Measurements from ENCODE around the gene CHRM4. TPM values are rescaled to one million over a fixed set of nuclear protein-coding genes. Genes with fewer than 3 reads are reported as not detected.
"Not testable (repeated sequence)": the region's sequence is repeated elsewhere in the genome, so short reads cannot be mapped to it uniquely, and the experiment has no call there.

CHRM4 gene
- total RNA-seq, 1 donor from 2014 or later, result 0.25 TPM

- intact Hi-C loops (cut with micrococcal nuclease), result no loop called here
Observed at GRCh38 chr11:46382646-46383403, 8.8 kb downstream of the CHRM4 start.

DNA sequence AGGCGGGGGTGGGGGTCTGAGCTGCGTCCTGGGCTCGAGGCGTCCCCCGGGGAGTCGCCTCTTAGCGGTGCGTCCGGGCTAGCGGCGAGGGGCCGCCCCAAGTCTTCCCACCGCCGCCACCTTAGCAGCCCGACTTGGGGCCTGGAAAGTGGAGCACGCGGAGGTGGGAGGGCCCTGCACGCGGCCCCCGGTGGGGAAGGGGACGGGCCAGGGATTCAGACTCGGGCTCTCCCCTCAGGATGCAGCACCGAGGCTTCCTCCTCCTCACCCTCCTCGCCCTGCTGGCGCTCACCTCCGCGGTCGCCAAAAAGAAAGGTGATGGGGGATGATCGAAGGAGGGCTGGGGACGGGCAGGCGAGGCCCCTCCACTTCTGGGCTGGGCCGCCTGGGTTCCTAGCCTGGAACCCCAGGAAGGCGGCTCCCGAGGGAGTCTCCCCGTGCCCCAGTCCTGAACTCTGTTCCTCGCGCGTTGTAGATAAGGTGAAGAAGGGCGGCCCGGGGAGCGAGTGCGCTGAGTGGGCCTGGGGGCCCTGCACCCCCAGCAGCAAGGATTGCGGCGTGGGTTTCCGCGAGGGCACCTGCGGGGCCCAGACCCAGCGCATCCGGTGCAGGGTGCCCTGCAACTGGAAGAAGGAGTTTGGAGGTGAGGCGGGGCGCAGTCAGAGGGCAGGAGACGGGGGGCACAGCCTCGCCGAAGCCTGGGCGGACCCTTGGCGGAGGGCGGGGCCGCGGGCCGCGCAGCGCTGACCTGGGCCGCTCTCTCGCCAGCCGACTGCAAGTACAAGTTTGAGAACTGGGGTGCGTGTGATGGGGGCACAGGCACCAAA, 9.5 kb downstream of the CHRM4 start:
- intact Hi-C loops (cut with micrococcal nuclease), result no loop called here

- intact Hi-C loops (cut with micrococcal nuclease), result no loop called here
Observed at GRCh38 chr11:46381048-46381818, 10.3 kb downstream of the CHRM4 start, which contains the start of gene MDK. Gene MDK (plus strand): TSS chr11:46381669. CDS start chr11:46382058, 389 bp downstream.

DNA sequence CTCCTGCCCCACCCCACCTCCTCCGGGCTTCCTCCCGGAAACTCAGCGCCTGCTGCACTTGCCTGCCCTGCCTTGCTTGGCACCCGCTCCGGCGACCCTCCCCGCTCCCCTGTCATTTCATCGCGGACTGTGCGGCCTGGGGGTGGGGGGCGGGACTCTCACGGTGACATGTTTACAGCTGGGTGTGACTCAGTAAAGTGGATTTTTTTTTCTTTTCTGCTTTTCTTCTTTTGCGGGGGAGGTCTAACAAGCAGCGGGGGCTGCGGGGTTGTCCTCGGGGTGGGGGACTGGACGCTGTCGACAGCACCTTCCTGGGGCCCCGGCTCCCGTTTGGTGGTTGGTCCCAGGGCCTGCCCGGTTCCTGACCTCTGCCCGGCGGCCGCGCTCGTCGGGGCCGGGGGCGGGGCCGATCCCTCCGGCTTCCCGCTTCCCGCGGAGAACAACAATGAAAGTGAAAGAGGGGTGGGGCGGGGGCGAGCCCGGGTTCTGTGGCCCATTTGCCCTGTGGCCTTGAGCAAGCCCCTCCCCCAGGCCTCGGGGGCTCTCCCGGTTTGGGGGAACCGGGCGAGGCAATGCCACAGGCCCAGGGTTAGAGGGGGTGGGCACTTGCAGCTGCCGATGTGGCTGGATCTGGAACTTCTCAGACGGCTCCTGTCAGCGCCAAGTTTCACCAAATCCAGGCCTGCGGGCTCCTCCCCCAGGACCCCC, 11.1 kb downstream of the CHRM4 start:
- intact Hi-C loops (cut with micrococcal nuclease), result no loop called here

DNA sequence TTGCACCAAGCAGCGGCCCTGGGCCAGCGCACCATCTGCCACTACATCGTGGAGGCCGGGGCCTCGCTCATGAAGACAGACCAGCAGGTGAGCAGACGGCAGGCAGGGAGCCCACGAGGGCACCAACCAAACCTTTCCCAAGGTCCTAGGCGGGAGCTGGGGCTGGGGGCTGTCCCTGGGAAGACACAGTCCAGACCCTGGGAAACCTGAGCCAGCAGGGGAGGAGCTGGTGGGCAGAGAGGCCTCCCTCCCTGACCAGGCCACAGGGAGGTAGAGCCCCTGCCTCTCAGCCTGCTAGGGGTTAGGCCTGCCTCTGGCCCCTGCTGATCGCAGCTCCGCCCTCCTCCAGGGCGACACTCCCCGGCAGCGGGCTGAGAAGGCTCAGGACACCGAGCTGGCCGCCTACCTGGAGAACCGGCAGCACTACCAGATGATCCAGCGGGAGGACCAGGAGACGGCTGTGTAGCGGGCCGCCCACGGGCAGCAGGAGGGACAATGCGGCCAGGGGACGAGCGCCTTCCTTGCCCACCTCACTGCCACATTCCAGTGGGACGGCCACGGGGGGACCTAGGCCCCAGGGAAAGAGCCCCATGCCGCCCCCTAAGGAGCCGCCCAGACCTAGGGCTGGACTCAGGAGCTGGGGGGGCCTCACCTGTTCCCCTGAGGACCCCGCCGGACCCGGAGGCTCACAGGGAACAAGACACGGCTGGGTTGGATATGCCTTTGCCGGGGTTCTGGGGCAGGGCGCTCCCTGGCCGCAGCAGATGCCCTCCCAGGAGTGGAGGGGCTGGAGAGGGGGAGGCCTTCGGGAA, 11.9 kb downstream of the CHRM4 start:
- intact Hi-C loops (cut with micrococcal nuclease), result not testable (repeated sequence)

GRCh38 chr11:46378811-46379481, 12.6 kb downstream of the CHRM4 start:
- intact Hi-C loops (cut with micrococcal nuclease), result no loop called here

DNA sequence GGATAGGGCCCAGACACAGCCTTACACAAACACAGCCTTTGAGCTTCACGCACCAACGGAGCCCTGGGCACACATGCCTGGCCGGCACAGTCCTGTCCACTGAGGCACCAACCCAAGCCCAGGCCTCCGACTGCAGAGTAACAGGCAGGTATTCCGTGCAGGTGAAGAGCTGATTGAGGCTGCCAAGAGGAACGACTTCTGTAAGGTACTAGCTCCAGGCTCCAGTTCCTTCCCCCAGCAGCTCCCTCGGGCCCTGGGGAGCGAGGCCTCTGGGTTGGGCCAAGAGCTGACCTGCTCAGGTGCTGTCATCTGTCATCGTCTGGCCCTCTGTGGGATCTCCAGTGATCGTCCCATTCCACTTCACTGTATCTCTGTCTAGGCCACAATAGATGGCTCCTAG, 13.3 kb downstream of the CHRM4 start:
- intact Hi-C loops (cut with micrococcal nuclease), result no loop called here

- intact Hi-C loops (cut with micrococcal nuclease), result no loop called here
Observed at GRCh38 chr11:46377831-46378230, 13.7 kb downstream of the CHRM4 start.

GRCh38 chr11:46377290-46377689, 14.3 kb downstream of the CHRM4 start:
- intact Hi-C loops (cut with micrococcal nuclease), result no loop called here

DNA sequence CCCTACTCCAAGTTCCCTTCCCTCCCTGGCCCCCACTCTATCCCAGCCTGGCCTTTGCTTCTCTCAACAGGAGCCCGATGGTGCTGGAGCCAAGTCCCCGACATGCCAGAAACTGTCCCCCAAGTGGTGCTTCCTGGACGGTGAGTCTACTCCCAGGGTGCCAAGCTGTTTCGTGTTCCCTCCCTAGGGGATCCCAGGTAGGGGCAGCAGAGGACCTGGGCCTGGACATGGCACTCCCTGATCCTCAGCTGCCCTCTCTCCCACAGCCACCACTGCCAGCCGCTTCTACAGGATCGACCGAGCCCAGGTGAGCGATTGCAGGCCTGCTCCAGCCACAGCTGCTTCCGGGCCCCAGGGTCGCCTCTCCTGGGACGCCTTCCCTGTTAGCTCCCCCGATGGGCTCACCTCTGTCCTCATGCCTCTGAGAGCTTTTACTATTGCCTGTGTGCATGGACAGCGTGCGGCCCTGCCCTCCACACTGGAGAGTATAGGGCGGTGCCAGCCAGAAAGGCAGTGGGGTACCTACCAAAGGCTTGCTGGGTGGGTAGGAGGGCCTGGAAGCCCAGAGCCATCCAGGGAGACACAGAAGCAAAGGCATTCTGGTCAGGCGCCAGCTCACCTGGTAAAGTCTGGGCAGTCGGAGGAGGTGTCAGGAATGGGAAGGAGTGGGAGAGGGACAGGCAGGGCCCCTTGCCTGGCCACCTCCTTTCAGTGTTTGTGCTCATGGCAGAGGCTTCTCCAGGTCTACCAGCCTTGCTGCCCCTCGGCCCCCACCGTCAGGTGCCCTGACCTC, 15.1 kb downstream of the CHRM4 start:
- intact Hi-C loops (cut with micrococcal nuclease), result no loop called here

GRCh38 chr11:46375392-46376101, 16.0 kb downstream of the CHRM4 start:
- intact Hi-C loops (cut with micrococcal nuclease), result no loop called here

- intact Hi-C loops (cut with micrococcal nuclease), result no loop called here
Observed at GRCh38 chr11:46374815-46375214, 16.8 kb downstream of the CHRM4 start.

- intact Hi-C loops (cut with micrococcal nuclease), result no loop called here
Observed at GRCh38 chr11:46373787-46374740, 17.5 kb downstream of the CHRM4 start.

- intact Hi-C loops (cut with micrococcal nuclease), result not testable (repeated sequence)
Observed at GRCh38 chr11:46372501-46372900, 19.1 kb downstream of the CHRM4 start.

DNA sequence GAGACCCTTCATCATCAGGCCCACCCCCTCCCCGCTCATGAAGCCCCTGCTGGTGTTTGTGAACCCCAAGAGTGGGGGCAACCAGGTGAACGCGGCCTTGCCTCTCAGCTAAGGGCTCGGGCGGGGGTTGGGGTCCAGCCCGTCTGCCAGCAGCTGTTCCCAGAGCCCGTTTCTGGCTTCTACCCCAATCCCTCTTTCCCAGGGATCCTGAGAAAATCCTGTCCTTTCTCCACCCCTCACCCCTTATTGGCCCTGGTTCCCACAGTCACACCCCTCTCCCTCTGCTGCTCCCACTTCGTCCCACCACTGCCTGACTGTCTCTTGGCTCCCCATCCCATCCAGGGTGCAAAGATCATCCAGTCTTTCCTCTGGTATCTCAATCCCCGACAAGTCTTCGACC, 19.5 kb downstream of the CHRM4 start:
- intact Hi-C loops (cut with micrococcal nuclease), result no loop called here

DNA sequence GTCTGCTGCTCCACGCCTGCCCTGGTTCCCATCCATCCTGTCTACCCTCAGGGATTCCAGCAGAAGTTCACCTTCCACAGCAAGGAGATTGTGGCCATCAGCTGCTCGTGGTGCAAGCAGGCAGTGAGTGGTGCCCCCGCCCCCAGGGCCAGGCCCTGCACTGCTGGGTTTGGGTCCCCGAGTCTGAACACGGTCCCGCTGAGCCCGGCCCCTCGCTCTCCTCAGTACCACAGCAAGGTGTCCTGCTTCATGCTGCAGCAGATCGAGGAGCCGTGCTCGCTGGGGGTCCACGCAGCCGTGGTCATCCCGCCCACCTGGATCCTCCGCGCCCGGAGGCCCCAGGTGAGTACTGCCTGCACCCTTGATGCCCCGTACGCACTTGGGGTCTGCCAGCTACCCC, 20.3 kb downstream of the CHRM4 start:
- intact Hi-C loops (cut with micrococcal nuclease), result not testable (repeated sequence)

DNA sequence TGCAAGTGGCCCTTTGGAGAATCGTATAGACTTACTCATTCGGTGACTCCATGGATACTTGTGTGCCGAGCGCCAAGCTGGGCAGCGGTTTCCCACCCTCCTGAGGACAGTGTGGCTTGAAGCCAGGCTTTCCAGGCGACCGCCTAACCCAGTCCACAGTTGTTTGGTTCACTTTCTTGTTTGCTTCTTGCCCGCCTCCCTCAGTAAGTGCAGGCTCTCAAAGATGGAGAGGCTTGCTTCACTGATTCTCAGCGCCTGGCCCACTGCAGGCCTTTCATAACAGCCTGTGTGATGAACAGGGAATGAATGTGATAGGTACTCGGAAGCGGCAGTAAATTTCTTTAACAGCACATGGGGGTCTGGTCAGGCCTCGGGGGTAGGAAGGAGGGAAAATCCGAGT, 21.3 kb downstream of the CHRM4 start:
- intact Hi-C loops (cut with micrococcal nuclease), result no loop called here
